ENCODE data around the gene DCP1B.

The DCP1B gene

GRCh38 chr12:2018391-2018790 is 14.1 kb upstream of the DCP1B start:
- DNase-seq (ENCODE audit: low read depth), result no peak
- H3K4me3 ChIP-seq (ENCODE audit: low read depth, low read length), result no peak overlapping the region
- TF ChIP-seq CTCF (conservative IDR thresholded peaks at IDR 0.05; ENCODE audit: low read depth, low read length), result no peak

DNA sequence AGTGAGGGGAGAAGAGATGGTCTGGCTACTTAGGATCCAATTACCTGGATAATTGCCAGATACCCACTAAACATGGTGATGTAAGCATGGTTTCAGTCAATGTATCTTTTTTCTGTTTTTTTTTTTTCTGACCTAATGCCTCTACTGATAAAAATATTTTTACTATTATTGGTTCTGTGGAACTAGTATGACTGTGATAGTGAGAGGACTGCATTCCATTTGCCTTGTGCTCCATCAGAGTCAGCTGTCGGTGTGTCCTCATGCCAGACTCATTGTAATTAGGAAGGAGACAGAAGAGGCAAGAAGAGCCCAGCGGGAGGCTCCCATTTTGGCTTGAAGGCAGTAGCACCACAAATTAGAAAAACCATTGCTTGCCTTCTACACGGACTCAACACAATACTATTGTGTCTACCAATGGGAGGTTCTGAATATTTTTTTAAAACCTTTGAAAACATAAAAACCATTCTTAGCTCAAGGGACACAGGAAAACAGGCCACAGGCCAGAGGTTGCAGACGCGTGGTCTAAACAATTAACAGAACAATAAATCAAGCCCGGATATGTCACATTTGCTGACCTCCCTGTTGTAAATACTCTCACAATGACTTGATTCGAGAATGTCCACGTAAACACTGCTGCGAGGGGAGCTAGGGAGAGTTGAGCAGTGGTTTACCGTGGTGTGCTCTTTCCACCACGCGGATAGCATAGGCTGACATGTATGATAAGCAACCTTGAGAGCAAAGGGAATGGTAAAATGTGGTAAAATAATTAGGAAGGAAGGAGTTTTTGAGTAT is 13.5 kb upstream of the DCP1B start:
- DNase-seq (ENCODE audit: low read depth), result peak; percentile 29
- no peak overlapping the region for H3K4me3 ChIP-seq (ENCODE audit: low read depth, low read length)
- no peak for TF ChIP-seq CTCF (conservative IDR thresholded peaks at IDR 0.05; ENCODE audit: low read depth, low read length)

GRCh38 chr12:2016862-2017545 is 12.7 kb upstream of the DCP1B start:
- DNase-seq (ENCODE audit: low read depth), result no peak
- H3K4me3 ChIP-seq (ENCODE audit: low read depth, low read length), result no peak overlapping the region
- no peak for TF ChIP-seq CTCF (conservative IDR thresholded peaks at IDR 0.05; ENCODE audit: low read depth, low read length)

DNA sequence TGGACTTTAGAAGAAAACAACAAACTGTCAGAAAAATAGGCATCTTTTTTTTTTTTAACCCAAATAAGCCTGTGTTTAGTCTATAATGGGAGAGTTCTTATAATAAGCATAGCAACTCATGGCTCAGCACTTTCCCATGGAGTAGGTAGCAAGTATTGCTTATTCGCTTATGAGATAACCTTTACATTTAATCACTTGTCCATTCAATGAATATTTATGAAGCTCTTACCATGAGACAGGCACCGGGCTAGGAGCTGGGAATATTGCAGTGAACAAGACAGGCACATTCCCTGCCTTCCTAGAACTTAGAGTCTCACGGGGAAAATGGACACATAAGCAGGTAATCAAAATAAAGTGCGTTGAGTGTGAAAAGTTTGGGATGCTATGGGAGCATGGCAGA is 10.0 kb upstream of the DCP1B start:
- DNase-seq (ENCODE audit: low read depth), result no peak
- no peak for TF ChIP-seq CTCF (conservative IDR thresholded peaks at IDR 0.05; ENCODE audit: low read depth, low read length)
- H3K4me3 ChIP-seq (ENCODE audit: low read depth, low read length), result no peak overlapping the region

DNA sequence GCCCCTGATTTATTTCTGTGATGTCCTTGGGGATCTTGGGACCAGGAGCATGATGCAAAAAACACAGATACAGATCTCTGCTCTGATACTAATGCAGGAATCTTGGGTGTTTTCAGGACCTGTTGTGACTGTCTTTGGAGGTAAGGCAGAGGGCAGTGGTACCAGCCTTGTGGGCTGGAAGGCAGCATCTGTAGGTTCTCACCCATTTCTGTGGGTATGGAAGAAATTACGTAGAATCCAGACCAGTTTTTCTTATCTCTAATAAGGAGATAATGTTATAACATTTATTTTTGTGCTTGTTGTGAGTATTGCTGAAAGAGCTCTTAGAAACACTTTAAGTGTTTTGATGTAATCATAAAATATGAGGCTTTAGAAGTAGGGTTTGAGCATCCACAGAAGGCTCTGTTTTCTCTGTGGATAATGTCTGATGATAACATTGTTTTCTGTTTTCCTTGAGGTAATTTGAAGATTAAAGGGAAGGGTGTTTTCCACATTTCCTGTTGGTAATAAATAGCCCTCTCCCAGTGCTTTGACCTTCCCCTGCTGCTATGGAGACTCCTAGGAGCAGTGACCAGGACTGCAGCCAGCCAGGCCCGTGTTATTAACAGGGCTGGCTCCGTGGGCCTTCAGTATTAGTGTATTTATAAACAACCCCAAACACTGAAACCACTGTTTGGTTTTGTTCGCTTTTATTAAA is 9.4 kb upstream of the DCP1B start:
- peak; percentile 12 for TF ChIP-seq CTCF (conservative IDR thresholded peaks at IDR 0.05; ENCODE audit: low read depth, low read length)

DNA sequence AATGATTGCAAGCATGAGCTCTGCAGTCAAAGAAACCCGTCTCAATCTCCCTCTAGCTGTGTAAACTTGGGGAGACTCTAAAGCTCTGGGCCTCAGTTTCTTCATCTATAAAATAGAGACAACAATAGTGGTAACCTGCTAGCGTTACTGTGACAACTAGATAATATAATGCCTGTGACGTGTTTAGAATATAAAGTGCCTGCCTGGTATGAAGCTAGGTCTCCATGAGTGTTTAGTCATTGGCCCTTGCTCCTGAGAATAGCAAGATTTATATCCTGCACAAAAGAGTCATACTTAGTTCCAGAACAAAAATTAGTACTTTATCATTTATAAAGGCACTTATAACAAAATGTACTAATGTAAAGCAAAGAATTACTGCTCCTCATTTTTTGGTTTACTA is 8.8 kb upstream of the DCP1B start:
- no peak for DNase-seq (ENCODE audit: low read depth)
- no peak for TF ChIP-seq CTCF (conservative IDR thresholded peaks at IDR 0.05; ENCODE audit: low read depth, low read length)
- no peak overlapping the region for H3K4me3 ChIP-seq (ENCODE audit: low read depth, low read length)

More for the DNA sequence above, 9.4 kb upstream of the DCP1B start:
- no peak overlapping the region for H3K4me3 ChIP-seq (ENCODE audit: low read depth, low read length)
- peak; percentile 34 for DNase-seq (ENCODE audit: low read depth)
